RWPE2 (cell line): Measurements from ENCODE around the gene LINGO4.
A peak's percentile ranks its signal among the peaks of the same experiment; 100 is the strongest.

ENCODE experiments used
- ATAC-seq: fragments of 200-7000 bp; cut with Tn5 transposase; 3 replicates; pipeline ENCODE4 v1.9.1; 2021; ENCODE audit warnings: low read depth
- DNase-seq: peaks from one replicate; pipeline ENCODE4 v3.0.0-alpha.2; 2020; ENCODE audit warnings: low spot score
- H3K27ac ChIP-seq: fragments of 450-650 bp; 2 replicates; pipeline ENCODE4 v1.5.1; 2017; ENCODE audit warnings: mild to moderate bottlenecking; ENCODE audit not compliant: poor library complexity, severe bottlenecking
- H3K27me3 ChIP-seq: fragments of 250-450 bp; sonication (Bioruptor Pico); 2 replicates; pipeline ENCODE4 v1.5.1; 2021; ENCODE audit warnings: mild to moderate bottlenecking, moderate library complexity; ENCODE audit not compliant: insufficient read depth, poor library complexity, severe bottlenecking
- H3K36me3 ChIP-seq: fragments of 250-450 bp; sonication (Bioruptor Pico); 2 replicates; pipeline ENCODE4 v1.5.1; 2020; ENCODE audit warnings: low read depth, mild to moderate bottlenecking, moderate library complexity
- H3K4me1 ChIP-seq: fragments of 250-450 bp; sonication (Bioruptor Pico); 2 replicates; pipeline ENCODE4 v1.5.1; 2021; ENCODE audit warnings: mild to moderate bottlenecking, moderate library complexity; ENCODE audit not compliant: insufficient read depth, poor library complexity, severe bottlenecking
- H3K4me3 ChIP-seq: fragments of 250-450 bp; sonication (Bioruptor Pico); 2 replicates; pipeline ENCODE4 v1.5.1; 2021; ENCODE audit warnings: mild to moderate bottlenecking, moderate library complexity; ENCODE audit not compliant: severe bottlenecking
- H3K9me3 ChIP-seq: fragments of 250-450 bp; sonication (Bioruptor Pico); 2 replicates; pipeline ENCODE4 v1.5.1; 2021; ENCODE audit warnings: mild to moderate bottlenecking, moderate library complexity; ENCODE audit not compliant: severe bottlenecking
- TF ChIP-seq, protein P1 (sequence below): fragments of 450-650 bp; IDR thresholded peaks from one replicate; pipeline ENCODE4 v1.5.1; 2017; ENCODE audit warnings: mild to moderate bottlenecking, moderate library complexity; ENCODE audit not compliant: poor library complexity, severe bottlenecking

LINGO4 gene

DNA sequence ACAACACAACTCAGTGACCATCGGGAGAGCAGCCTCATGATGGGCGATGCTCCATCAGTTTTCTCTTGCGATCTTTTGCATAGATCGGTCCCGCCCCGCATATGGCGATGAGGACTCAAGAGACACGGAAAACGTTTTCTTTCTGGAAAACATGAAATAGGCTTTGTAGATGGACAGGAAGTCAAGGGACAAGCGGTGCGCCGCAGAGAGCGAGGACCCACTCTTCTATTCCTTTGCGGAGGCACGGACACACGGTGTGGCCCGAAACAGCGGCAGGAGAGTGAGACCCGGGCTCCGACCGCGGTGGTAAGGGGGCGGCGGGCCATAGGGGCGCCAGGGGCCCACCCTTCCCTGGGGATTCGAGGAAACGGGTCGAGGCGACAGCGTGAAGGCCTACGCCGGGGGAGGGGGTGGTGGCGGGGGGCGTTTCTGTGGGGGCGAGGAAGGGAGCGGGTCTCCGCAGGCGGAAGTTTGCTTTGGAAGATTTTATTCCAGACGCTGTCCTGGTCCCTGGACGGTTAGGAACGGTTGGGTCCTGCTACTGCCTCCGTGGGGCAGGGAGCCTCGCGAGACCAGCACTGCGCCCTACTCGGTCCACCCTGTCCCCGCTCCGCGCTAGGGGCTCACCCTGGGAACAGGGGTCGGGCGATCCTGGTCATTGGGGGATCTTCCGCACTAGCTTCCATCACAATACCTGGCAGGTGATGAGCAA lies 14.1 kb downstream of the LINGO4 start:
- no peak for DNase-seq
- Histone ChIP-seq H3K4me1 (peaks cover 5% of the 10 kb centered on the region), H3K36me3 (no peaks in the 10 kb centered on the region; the same call in 1 of the 2 replicates), H3K9me3 (no peaks in the 10 kb centered on the region), H3K4me3 (peak overlapping the region; percentile 55), H3K27ac (peak overlapping the region; percentile 30), H3K27me3 (no peaks in the 10 kb centered on the region)
- peak; percentile 11; the same call in 1 of the 3 replicates for ATAC-seq
- TF ChIP-seq, protein P1, sequence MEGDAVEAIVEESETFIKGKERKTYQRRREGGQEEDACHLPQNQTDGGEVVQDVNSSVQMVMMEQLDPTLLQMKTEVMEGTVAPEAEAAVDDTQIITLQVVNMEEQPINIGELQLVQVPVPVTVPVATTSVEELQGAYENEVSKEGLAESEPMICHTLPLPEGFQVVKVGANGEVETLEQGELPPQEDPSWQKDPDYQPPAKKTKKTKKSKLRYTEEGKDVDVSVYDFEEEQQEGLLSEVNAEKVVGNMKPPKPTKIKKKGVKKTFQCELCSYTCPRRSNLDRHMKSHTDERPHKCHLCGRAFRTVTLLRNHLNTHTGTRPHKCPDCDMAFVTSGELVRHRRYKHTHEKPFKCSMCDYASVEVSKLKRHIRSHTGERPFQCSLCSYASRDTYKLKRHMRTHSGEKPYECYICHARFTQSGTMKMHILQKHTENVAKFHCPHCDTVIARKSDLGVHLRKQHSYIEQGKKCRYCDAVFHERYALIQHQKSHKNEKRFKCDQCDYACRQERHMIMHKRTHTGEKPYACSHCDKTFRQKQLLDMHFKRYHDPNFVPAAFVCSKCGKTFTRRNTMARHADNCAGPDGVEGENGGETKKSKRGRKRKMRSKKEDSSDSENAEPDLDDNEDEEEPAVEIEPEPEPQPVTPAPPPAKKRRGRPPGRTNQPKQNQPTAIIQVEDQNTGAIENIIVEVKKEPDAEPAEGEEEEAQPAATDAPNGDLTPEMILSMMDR: no peak

DNA sequence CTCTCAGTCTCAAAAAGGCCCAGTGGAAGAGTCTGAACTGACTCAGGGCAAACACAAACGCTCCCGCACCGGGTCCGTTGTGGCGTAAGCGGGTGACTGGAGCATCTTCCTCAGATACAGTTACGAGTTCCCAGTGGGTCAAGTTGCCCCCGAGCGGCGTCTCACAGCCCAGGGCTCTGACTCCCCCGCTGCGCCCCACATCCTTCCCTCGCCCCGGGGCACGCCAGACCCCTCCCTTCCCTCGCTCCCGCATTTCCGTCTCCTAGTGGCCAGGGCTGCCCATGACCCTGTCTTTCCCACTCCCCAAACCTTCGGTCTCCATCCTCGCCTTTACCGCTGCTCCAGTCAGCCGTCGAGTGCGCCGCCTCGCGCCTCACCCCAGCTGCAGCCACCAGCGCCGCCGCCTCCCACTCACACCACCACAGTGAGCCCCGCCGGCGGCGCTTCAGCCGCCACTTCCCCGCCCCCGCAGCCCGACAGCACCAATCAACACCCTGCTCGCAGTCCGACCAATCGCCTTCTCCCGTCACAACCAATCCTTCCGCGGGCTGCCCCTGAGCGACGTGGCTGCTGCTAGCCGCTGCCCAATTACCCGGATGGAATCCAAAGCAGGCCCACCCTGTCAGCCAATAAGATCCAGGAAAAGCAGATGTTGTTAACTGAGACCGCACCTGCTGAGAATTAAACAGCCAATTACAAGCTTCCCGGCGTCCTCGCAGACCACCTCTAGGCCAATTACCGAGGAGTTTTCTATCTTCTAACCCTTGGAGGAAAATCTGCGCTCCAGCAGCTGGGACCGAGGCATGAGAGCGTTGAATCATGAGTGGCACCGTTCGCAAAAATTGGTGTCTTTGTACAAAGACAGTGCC lies 14.9 kb downstream of the LINGO4 start, which contains the start of gene TDRKH:
Gene TDRKH (minus strand): TSS at position 430 of the 869 bp plus-strand sequence. CDS start 7,478 bp downstream, outside the sequence.
- Histone ChIP-seq H3K4me1 (peaks cover 5% of the 10 kb centered on the region), H3K36me3 (no peaks in the 10 kb centered on the region; the same call in 1 of the 2 replicates), H3K4me3 (peak within 1 kb of the TSS; percentile 55), H3K9me3 (no peaks in the 10 kb centered on the region), H3K27me3 (no peaks in the 10 kb centered on the region), H3K27ac (peak within 1 kb of the TSS; percentile 30)
- TF ChIP-seq, protein P1: peak; percentile 37
- ATAC-seq (peak; percentile 98), DNase-seq (peak; percentile 100)

DNA sequence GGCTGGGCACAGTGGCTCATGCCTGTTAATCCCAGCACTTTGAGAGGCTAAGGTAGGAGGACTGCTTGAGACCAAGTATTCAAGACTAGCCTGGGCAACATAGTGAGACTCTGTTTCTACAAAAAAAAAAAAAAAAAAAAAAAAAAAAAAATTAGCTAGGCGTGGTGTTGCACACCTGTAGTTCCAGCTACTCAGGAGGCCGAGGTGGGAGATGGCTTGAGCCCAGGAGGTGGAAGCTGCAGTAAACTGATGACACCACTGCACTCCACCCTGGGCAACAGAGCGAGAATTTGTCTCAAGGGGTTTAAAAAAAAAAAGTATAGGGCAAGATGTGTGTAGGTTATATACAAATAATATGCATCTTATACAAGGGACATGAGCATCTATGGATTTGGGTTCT lies 17.5 kb downstream of the LINGO4 start:
- TF ChIP-seq, protein P1: no peak
- no peak overlapping the region for H3K4me3 ChIP-seq
- DNase-seq (no peak), ATAC-seq (no peak)
- H3K27me3 ChIP-seq: no peaks in the 10 kb centered on the region
- no peaks in the 10 kb centered on the region for H3K9me3 ChIP-seq
- H3K36me3 ChIP-seq: peaks cover 6% of the 10 kb centered on the region; the same call in 1 of the 2 replicates
- H3K27ac ChIP-seq: no peak overlapping the region
- H3K4me1 ChIP-seq: peaks cover 5% of the 10 kb centered on the region

DNA sequence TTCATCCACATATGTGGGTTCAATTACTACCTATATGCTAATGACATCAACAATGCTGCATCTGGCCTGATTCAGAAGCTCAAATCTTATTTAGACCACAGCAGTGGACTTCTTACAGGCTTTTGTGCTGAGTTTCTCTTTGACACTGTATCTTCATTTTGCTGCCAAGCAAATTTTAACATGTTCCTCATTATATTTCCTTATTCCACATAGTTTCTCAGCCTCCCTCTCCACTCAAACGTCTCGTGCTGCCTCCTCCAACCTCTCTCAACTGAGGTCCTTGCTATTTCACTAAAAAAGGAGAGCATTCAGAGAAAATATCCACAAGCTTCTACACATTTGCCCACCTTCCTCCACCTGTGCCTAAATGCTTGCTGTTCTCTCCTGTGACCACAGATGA lies 21.4 kb downstream of the LINGO4 start:
- H3K27ac ChIP-seq: no peak overlapping the region
- no peaks in the 10 kb centered on the region for H3K9me3 ChIP-seq
- TF ChIP-seq, protein P1: no peak
- H3K36me3 ChIP-seq: peaks cover 24% of the 10 kb centered on the region
- ATAC-seq (no peak), DNase-seq (no peak)
- no peaks in the 10 kb centered on the region for H3K4me1 ChIP-seq
- no peaks in the 10 kb centered on the region for H3K27me3 ChIP-seq
- H3K4me3 ChIP-seq: no peak overlapping the region
